Activated T-cell treated with anti-CD3 and anti-CD28 coated beads, Interleukin-2, amount 50 U/mL, for 4 hours (primary cell): ENCODE results near the gene B3GAT1. TPM values are rescaled to one million over a fixed set of nuclear protein-coding genes. Genes with fewer than 3 reads are reported as not detected.

ENCODE experiments used
- ATAC-seq, 2 donors: fragments of 200-7000 bp; cut with Tn5 transposase; one replicate each; pipeline ENCODE4 v1.10.0; 2021
- DNase-seq: peaks from one replicate; pipeline ENCODE4 v3.0.0-alpha.2; 2020
- H3K27me3 Mint-ChIP-seq: one replicate; pipeline ENCODE4 v1.8.0; 2021; ENCODE audit warnings: low read depth, mixed read lengths
- H3K36me3 Mint-ChIP-seq: one replicate; pipeline ENCODE4 v1.8.0; 2022; ENCODE audit warnings: mixed read lengths; ENCODE audit not compliant: insufficient read depth
- H3K4me1 Mint-ChIP-seq: one replicate; pipeline ENCODE4 v1.8.0; 2021; ENCODE audit warnings: low read depth, mixed read lengths
- H3K4me3 Mint-ChIP-seq: one replicate; pipeline ENCODE4 v1.8.0; 2021; ENCODE audit warnings: mild to moderate bottlenecking, moderate library complexity, mixed read lengths
- H3K9me3 Mint-ChIP-seq: one replicate; pipeline ENCODE4 v1.8.0; 2021; ENCODE audit warnings: mixed read lengths
- total RNA-seq, 3 donors: library from RNA; stranded (reverse); gene quantifications; one replicate each; pipeline ENCODE4 v1.2.1, GENCODE V29; 2021

Gene B3GAT1
- total RNA-seq, 3 donors from 2014 or later, result 0.05 to 0.50 (median 0.33) TPM

DNA sequence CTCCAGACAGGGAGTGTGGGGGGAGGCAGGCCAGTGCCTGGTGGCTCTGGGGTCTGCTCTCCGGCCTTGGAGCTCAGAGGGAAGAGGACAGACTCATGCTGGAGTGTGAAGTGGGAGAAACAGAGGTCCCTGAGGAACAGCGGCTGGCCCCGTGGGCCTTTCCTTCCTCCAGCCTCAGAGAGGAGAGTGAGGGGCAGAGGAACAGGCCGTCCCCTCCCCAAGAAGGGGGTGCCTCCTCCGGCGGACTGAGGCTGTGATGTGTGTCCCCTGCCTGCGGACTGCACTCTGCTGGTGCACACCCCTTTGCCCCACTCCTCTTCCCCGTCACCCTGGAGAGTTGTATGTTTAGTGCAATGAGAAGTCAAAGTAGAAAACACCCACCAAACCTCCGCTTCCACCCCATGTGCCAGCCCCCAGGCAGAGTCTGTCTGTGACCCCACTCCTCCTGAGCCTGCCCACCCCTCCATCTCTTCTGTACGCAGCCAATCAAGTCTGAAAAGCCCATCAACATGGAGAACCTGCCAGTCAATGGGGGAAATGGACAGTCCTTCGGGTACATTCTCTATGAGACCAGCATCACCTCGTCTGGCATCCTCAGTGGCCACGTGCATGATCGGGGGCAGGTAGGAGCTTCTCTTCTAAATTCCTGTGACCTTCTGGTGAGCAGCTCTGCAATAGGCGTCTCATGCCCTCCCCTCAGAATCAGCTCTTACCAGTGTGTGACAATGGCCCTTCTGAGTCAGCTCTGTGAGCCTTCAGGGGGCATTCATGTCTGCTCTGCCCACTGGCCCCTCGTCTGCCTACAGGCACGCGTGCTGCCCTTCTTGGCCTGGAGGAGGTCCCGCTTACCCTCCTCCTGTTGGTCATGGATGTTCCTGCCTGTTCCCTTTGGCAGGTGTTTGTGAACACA lies 41.3 kb downstream of the B3GAT1 start:
- Mint-ChIP-seq H3K36me3 (no peaks in the 10 kb centered on the region), H3K27me3 (no peaks in the 10 kb centered on the region), H3K9me3 (no peaks in the 10 kb centered on the region), H3K4me1 (no peaks in the 10 kb centered on the region), H3K4me3 (no peak overlapping the region)
- no peak for DNase-seq
- no peak for ATAC-seq

DNA sequence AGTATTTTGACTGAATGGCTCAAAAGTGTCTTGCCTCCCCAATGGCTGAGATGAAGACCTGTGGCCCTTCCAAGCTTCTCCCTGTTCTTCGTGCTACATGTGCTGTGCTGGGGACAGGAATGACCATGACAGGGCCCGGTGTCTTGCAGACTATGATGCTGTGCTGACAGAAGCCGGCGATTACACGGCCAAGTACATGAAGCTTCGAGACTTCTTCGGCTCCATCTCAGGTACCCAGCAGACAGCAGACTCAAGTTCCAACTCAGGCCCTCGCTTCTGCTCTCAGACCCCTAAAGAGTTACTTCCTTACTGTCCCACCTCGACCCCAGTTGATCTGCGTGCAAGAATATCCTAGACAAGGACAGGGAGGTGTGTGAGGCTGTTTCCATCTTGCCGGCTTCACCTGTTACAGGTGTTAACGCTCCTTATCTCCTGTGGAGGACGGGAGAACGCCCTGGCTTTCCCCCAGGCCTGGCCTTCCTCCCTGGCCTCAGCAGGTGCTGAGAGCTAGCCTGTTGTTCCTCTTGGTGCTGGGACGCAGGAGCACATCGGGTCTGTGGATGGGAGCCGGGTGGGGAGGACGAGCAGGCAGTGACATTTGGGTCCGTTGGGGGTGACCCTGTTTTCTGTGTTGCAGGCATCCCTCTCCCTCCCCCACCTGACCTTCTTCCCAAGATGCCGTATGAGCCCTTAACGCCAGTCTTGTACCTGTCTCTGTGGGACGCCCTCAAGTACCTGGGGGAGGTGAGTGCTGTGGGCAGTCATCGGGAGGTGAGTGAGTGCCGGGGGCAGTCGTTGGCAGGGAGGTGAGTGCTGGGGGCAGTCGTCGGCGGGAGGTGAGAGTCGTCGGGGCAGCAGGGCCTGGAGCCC lies 42.2 kb downstream of the B3GAT1 start:
- Mint-ChIP-seq H3K27me3 (no peaks in the 10 kb centered on the region), H3K36me3 (no peaks in the 10 kb centered on the region), H3K4me3 (no peak overlapping the region), H3K4me1 (no peaks in the 10 kb centered on the region), H3K9me3 (no peaks in the 10 kb centered on the region)
- no peak for ATAC-seq
- DNase-seq, result no peak

DNA sequence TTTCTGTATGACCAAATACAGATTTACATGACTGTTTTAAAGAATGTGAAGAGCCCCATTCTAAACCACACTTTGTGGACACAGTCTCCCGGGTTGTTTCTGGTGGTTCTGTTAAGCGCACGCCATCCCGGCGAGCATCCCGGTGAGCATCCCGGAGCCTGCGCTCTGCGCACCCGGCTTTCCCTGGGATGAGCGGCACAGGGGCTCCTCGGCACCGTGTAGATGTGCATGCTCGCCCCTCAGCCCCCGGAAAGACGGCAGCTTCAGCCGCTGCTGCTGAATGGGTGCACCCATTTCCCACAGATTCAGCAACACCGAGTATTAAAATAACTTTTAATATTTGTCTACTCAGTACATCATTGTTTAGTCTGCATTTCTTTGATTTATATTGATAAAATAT lies 44.3 kb downstream of the B3GAT1 start:
- ATAC-seq, result no peak
- Mint-ChIP-seq H3K4me1 (no peaks in the 10 kb centered on the region), H3K36me3 (no peaks in the 10 kb centered on the region), H3K27me3 (peaks cover 2% of the 10 kb centered on the region), H3K9me3 (no peaks in the 10 kb centered on the region), H3K4me3 (no peak overlapping the region)
- no peak for DNase-seq

DNA sequence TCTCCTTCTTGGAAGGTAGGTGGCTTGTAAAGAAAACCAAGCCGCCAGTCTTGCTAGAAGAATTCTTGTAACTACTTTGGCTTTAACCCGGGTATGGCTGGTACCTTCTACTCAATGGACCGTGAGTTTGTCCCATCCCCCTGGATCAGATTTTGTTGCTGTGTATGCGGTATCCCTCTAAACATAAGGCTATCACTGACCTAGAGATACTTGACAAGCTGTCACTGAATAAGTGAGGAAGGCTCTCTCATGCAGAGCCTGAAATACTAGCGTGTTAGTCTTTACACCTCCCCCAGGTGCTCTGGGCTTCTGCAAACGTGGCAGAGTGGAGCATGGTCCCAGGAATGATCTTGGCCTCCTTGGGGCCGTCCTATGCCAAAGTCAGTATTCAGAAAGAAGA lies 45.8 kb downstream of the B3GAT1 start:
- Mint-ChIP-seq H3K9me3 (no peaks in the 10 kb centered on the region), H3K4me3 (no peak overlapping the region), H3K27me3 (peaks cover 3% of the 10 kb centered on the region), H3K4me1 (peaks cover 6% of the 10 kb centered on the region), H3K36me3 (no peaks in the 10 kb centered on the region)
- ATAC-seq, result no peak
- no peak for DNase-seq

DNA sequence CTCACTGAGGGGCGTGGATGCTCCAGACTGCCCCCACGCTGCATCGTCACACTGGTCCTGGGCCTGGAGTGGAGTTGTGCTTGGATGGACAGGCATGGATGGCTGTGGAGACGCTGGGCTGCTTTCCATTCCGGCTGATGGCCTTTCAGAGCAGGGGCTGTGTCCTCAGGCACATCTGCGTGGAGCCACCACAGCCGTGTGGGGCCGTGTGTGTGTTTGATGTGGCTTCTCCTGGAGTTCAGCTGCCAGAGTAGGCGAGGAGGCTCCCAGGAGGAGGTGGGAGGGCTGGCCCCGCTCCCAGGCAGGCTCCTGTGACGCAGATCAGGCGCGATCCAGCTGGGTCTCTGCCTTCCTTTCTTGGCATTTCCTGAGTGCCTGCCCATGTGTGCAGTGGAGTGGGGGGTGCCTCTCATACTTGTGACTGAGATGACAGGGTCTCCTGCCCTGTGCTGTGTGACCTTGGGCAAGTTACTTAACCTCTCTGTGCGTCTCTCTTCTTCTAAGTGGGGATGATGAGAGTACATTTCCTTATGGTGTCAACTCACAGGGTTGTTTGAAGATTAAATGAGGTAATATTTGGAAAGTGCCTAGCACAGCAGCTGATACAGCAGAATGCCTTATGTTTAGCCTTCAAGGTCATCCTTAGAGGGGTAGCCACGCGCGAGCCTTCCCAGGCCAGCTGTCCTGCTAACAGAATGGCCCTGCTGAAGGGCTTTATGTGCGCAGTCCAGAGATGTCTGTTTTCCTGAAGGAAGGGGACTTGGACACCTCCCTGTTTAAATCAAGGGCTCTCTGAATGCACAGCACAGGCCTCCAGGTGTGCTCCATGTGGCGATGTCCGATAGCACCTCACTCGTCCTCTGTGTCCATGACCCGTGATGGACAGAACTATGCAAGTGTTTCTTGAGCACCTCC lies 46.8 kb downstream of the B3GAT1 start:
- no peaks in the 10 kb centered on the region for H3K9me3 Mint-ChIP-seq
- peaks cover 7% of the 10 kb centered on the region for H3K4me1 Mint-ChIP-seq
- H3K4me3 Mint-ChIP-seq, result no peak overlapping the region
- H3K27me3 Mint-ChIP-seq, result peaks cover 3% of the 10 kb centered on the region
- no peaks in the 10 kb centered on the region for H3K36me3 Mint-ChIP-seq
- DNase-seq (no peak), ATAC-seq (no peak)

GRCh38 chr11:134364261-134364660 lies 47.8 kb downstream of the B3GAT1 start:
- H3K36me3 Mint-ChIP-seq, result no peaks in the 10 kb centered on the region
- H3K27me3 Mint-ChIP-seq, result peaks cover 6% of the 10 kb centered on the region
- DNase-seq (no peak), ATAC-seq (no peak)
- H3K9me3 Mint-ChIP-seq, result no peaks in the 10 kb centered on the region
- H3K4me3 Mint-ChIP-seq, result no peak overlapping the region
- H3K4me1 Mint-ChIP-seq, result peaks cover 13% of the 10 kb centered on the region

GRCh38 chr11:134363592-134363991 lies 48.5 kb downstream of the B3GAT1 start:
- Mint-ChIP-seq H3K9me3 (no peaks in the 10 kb centered on the region), H3K4me1 (peaks cover 13% of the 10 kb centered on the region), H3K36me3 (no peaks in the 10 kb centered on the region), H3K27me3 (peaks cover 6% of the 10 kb centered on the region), H3K4me3 (no peak overlapping the region)
- no peak for DNase-seq
- no peak for ATAC-seq

- H3K4me3 Mint-ChIP-seq, result no peak overlapping the region
- no peak for ATAC-seq
- H3K36me3 Mint-ChIP-seq, result no peaks in the 10 kb centered on the region
- no peak for DNase-seq
- no peaks in the 10 kb centered on the region for H3K9me3 Mint-ChIP-seq
- H3K27me3 Mint-ChIP-seq, result peaks cover 6% of the 10 kb centered on the region
- H3K4me1 Mint-ChIP-seq, result peaks cover 13% of the 10 kb centered on the region
Observed at GRCh38 chr11:134363161-134363560, 48.9 kb downstream of the B3GAT1 start.

DNA sequence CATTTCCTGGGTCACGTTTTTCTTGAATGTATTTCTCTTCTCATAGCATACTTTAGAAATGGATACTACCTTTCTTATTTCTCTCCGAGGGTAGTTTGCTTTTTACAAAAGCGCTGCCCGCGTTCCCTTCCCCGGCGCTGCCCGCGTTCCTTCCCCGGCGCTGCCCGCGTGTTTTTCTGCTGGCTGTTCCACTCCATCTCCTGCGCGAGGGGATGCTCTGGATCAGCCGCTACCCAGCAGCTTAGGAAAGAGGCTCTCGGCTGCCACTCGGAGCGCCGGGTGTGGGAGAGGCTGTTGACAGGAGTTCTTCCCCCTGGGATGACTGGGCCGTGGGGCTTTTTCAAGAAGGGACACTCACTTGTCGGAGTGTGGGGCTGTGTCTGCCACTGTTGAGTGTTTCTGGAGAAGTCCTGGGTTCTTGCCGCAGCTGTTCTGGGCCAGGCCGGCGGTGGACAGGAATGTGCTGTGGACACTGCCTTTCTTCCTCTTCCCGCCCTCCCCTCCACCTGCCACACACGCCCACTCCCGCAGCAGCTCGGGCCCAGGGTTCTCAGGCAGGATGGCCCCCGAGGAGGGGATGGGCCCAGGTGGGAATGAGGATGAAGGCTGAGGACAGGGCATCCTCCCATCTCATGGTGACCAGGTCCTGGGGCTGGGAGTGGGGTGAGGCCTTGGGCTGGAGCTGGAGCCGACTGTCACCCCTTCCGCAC lies 49.7 kb downstream of the B3GAT1 start:
- no peak for ATAC-seq
- no peaks in the 10 kb centered on the region for H3K36me3 Mint-ChIP-seq
- H3K9me3 Mint-ChIP-seq, result no peaks in the 10 kb centered on the region
- no peak overlapping the region for H3K4me3 Mint-ChIP-seq
- H3K27me3 Mint-ChIP-seq, result peaks cover 6% of the 10 kb centered on the region
- DNase-seq, result no peak
- peaks cover 13% of the 10 kb centered on the region for H3K4me1 Mint-ChIP-seq

GRCh38 chr11:134361661-134362060 lies 50.4 kb downstream of the B3GAT1 start:
- ATAC-seq, result no peak
- Mint-ChIP-seq H3K36me3 (no peaks in the 10 kb centered on the region), H3K27me3 (peaks cover 6% of the 10 kb centered on the region), H3K4me3 (no peak overlapping the region), H3K4me1 (peaks cover 13% of the 10 kb centered on the region), H3K9me3 (no peaks in the 10 kb centered on the region)
- no peak for DNase-seq

DNA sequence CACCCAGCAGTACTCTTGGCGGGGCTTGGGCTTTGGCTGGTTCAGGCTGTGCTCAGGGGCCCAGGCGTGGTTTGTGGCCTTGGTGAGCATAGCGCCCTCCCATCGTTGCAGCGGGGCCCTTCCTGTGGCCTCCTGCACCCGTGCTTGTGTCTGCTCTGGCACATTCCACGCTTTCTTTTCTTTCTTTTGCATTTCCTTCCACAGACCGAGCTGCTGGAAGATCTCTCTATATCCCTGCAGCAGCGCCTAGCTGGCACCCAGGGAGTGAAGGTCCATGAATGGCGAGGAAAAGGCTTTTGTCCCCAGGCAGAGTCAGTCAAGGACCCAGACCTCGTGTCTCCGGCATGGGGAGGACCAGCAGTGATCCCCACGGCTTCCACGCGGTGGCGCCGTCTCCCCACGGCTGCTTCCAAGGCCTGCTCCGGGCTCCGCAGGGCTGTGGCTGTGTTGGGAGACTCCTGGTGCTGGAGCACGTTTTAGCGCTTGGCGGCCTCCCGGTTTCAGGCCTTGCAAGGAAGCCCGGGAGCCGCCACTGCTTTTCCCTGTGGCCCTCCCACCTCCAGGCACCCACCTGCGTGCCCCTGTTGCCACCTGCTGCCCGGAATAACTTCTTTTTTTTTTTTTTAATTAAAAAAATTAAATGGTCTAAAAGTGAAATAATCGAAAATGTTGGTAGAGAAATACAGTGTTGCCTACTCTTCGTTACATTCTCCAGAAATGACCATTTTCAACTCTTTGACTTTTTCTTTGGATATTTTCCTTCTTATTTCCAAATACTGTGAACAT lies 51.8 kb downstream of the B3GAT1 start:
- Mint-ChIP-seq H3K27me3 (peaks cover 6% of the 10 kb centered on the region), H3K4me3 (no peak overlapping the region)
- ATAC-seq, result peak; percentile 85 to 91

GRCh38 chr11:134359646-134360045 lies 52.4 kb downstream of the B3GAT1 start:
- Mint-ChIP-seq H3K4me1 (peaks cover 13% of the 10 kb centered on the region), H3K9me3 (peaks cover 3% of the 10 kb centered on the region), H3K4me3 (no peak overlapping the region), H3K27me3 (peaks cover 6% of the 10 kb centered on the region), H3K36me3 (no peaks in the 10 kb centered on the region)
- ATAC-seq (no peak), DNase-seq (no peak)

More for the DNA sequence above, 51.8 kb downstream of the B3GAT1 start:
- Mint-ChIP-seq H3K4me1 (peaks cover 13% of the 10 kb centered on the region), H3K9me3 (no peaks in the 10 kb centered on the region), H3K36me3 (no peaks in the 10 kb centered on the region)
- DNase-seq, result peak; percentile 62
